ENCODE measurements around the gene FTCDNL1. TPM values are rescaled to one million over a fixed set of nuclear protein-coding genes. Genes with fewer than 3 reads are reported as not detected.

Gene FTCDNL1
- total RNA-seq, 1 experiment from 2014 or later = 2.7 TPM

DNA sequence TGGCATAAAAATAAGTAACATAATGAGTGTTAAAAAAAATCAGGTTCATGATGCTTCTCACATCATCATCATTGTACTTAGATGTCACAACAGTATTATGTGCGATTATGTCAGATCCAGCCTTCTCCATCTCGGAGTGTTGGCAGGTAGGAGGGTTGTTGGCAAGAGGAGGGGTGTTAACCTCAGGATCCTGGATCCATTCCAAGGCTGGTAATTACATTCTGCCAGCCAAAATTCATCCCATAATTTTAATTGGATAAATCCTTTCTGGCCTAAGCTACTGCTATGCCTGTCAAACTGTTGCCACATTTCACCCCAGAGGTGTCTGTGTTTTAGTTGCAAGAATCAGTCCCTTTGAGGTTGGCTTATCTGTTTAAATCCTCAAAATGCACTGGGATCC, 891 bp upstream of the FTCDNL1 start:
- Histone ChIP-seq H2AFZ (no peak overlapping the region), H3K79me2 (ENCODE audit: low read depth) (no peaks in the 10 kb centered on the region), H3K36me3 (ENCODE audit: low read depth) (no peaks in the 10 kb centered on the region), H3F3A (ENCODE audit: insufficient read depth, low read depth) (no peaks in the 10 kb centered on the region; the same call in 1 of the 2 replicates), H4K20me1 (ENCODE audit: insufficient read depth) (no peaks in the 10 kb centered on the region), H3K9me2 (ENCODE audit: insufficient read depth) (no peaks in the 10 kb centered on the region), H3K27me3 (ENCODE audit: insufficient read depth, low read depth) (no peaks in the 10 kb centered on the region), H3K27ac (no peak overlapping the region), H3K4me3 (no peak overlapping the region), H3K9me3 (ENCODE audit: insufficient read depth, low read depth) (no peaks in the 10 kb centered on the region), H3K4me2 (no peak overlapping the region), H3K4me1 (replicated peaks; ENCODE audit: insufficient read depth) (no peaks in the 10 kb centered on the region)
- ChIA-PET CTCF (no interaction called here), POLR2A (ENCODE audit: unreplicated experiment) (interaction anchor here (0.6 kb wide), 1 partner anchor 46 kb away, joined by 4 read pairs; no protein-coding TSS in a partner anchor)
- DNase-seq = no peak
- no TSS peak for BruUV-seq (replicated peaks)
- TF ChIP-seq EZH2 (IDR thresholded peaks at IDR 0.05; ENCODE audit: low read depth) = no peak
- intact Hi-C loops (cut with micrococcal nuclease; ENCODE audit: unreplicated experiment) = loop anchor here (5.0 kb wide), 1 partner anchor 135 kb away; no protein-coding TSS in a partner anchor

DNA sequence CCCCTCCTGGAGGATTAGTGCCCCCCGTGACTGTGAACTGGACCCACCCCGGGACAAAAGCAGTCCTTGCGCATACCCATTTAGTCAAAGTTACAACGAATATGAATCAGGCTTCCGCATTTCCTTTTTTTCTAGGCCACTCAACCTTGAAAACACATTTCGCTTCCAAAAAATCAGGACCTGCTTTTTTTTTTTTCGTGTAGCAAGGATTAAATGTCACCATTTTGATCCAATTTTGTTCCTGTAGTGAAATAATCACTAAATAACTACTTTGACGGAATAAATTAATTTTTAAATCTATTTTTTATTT, 464 bp upstream of the FTCDNL1 start:
- Histone ChIP-seq H3K27me3 (ENCODE audit: insufficient read depth, low read depth) (no peaks in the 10 kb centered on the region), H2AFZ (peak overlapping the region; percentile 64), H3K27ac (no peak overlapping the region), H3K79me2 (ENCODE audit: low read depth) (no peaks in the 10 kb centered on the region), H3K9me3 (ENCODE audit: insufficient read depth, low read depth) (no peaks in the 10 kb centered on the region), H3F3A (ENCODE audit: insufficient read depth, low read depth) (no peaks in the 10 kb centered on the region; the same call in 1 of the 2 replicates), H4K20me1 (ENCODE audit: insufficient read depth) (no peaks in the 10 kb centered on the region), H3K4me2 (peak overlapping the region; percentile 77), H3K4me3 (peak overlapping the region; percentile 59; the same call in 1 of the 2 replicates), H3K36me3 (ENCODE audit: low read depth) (no peaks in the 10 kb centered on the region), H3K9me2 (ENCODE audit: insufficient read depth) (no peaks in the 10 kb centered on the region), H3K4me1 (replicated peaks; ENCODE audit: insufficient read depth) (no peaks in the 10 kb centered on the region)
- intact Hi-C loops (cut with micrococcal nuclease; ENCODE audit: unreplicated experiment) = loop anchor here (5.0 kb wide), 1 partner anchor 134 kb away; no protein-coding TSS in a partner anchor
- BruUV-seq (replicated peaks) = no TSS peak
- TF ChIP-seq, protein P1, sequence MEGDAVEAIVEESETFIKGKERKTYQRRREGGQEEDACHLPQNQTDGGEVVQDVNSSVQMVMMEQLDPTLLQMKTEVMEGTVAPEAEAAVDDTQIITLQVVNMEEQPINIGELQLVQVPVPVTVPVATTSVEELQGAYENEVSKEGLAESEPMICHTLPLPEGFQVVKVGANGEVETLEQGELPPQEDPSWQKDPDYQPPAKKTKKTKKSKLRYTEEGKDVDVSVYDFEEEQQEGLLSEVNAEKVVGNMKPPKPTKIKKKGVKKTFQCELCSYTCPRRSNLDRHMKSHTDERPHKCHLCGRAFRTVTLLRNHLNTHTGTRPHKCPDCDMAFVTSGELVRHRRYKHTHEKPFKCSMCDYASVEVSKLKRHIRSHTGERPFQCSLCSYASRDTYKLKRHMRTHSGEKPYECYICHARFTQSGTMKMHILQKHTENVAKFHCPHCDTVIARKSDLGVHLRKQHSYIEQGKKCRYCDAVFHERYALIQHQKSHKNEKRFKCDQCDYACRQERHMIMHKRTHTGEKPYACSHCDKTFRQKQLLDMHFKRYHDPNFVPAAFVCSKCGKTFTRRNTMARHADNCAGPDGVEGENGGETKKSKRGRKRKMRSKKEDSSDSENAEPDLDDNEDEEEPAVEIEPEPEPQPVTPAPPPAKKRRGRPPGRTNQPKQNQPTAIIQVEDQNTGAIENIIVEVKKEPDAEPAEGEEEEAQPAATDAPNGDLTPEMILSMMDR (conservative IDR thresholded peaks at IDR 0.05) = peak; percentile 7; the same call in 1 of the 2 replicates
- no peak for TF ChIP-seq EZH2 (IDR thresholded peaks at IDR 0.05; ENCODE audit: low read depth)
- CTCF ChIA-PET = no interaction called here
- POLR2A ChIA-PET (ENCODE audit: unreplicated experiment) = no interaction called here
- DNase-seq = no peak

DNA sequence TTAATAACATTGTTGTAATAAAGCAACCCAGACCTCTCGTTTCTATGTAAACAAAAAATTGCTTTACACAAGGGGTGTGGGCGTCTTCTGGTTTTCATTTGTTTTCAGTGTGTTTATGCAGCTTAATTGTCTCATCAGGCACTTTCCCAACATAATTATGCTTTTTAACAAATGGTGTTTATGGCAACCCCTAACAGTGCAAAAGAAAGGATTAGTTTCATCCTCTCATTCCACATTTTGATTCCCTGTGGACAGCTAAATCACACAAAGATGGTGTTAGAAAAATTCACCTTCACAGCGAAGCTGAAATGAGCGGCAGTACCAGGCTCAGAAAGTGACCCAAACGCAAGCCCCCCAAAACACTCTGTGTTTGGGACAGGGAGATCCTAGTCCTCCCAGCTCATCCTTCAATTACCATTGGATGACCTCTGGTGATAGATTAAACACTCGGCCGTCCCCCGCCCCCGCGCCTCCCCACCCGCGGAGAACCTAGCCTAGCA, 724 bp downstream of the FTCDNL1 start:
- TF ChIP-seq, protein P1 (conservative IDR thresholded peaks at IDR 0.05) = no peak
- Histone ChIP-seq H3K4me1 (replicated peaks; ENCODE audit: insufficient read depth) (no peaks in the 10 kb centered on the region), H3K4me2 (peak overlapping the region; percentile 77), H3K79me2 (ENCODE audit: low read depth) (no peaks in the 10 kb centered on the region), H3K4me3 (peak overlapping the region; percentile 59), H3K9me2 (ENCODE audit: insufficient read depth) (no peaks in the 10 kb centered on the region), H3F3A (ENCODE audit: insufficient read depth, low read depth) (no peaks in the 10 kb centered on the region; the same call in 1 of the 2 replicates), H4K20me1 (ENCODE audit: insufficient read depth) (no peaks in the 10 kb centered on the region), H3K27me3 (ENCODE audit: insufficient read depth, low read depth) (no peaks in the 10 kb centered on the region), H2AFZ (peak overlapping the region; percentile 96), H3K9me3 (ENCODE audit: insufficient read depth, low read depth) (no peaks in the 10 kb centered on the region), H3K36me3 (ENCODE audit: low read depth) (no peaks in the 10 kb centered on the region), H3K27ac (no peak overlapping the region)
- intact Hi-C loops (cut with micrococcal nuclease; ENCODE audit: unreplicated experiment) = loop anchor here (5.0 kb wide), 1 partner anchor 133 kb away; no protein-coding TSS in a partner anchor
- BruUV-seq (replicated peaks) = TSS peak; percentile 61
- CTCF ChIA-PET = interaction anchor here (0.6 kb wide), 1 partner anchor 31 kb away, joined by 6 read pairs; no protein-coding TSS in a partner anchor
- DNase-seq = no peak
- POLR2A ChIA-PET (ENCODE audit: unreplicated experiment) = no interaction called here

Measured in PC-9 (cell line).